Heart left ventricle (tissue), 16 donors: ENCODE results near the gene RPS16. TPM values are rescaled to one million over a fixed set of nuclear protein-coding genes. Genes with fewer than 3 reads are reported as not detected.

Experiments
- ATAC-seq, 4 donors: fragments of 200-7000 bp; cut with Tn5 transposase; one replicate each; pipeline ENCODE4 v1.9.1; 2020 to 2022; ENCODE audit warnings: moderate library complexity in 4 of 4, mild to moderate bottlenecking in 3 of 4, moderate number of reproducible peaks in 1 of 4
- DNase-seq, 5 donors: peaks; one replicate each; pipeline ENCODE4 v3.0.0-alpha.2; 2020
- H3K27ac ChIP-seq, 12 donors: fragments of 200-600 bp; sonication (generic) in 4 of 12; one replicate each; pipeline versions ENCODE4 v1.5.0 to v1.8.0; 2016 to 2022; ENCODE audit warnings: mild to moderate bottlenecking in 2 of 12
- H3K27me3 ChIP-seq, 9 donors: fragments of 200-600 bp; sonication (generic) in 2 of 9; one replicate each; pipeline versions ENCODE4 v1.5.1 to v1.8.0; 2016 to 2022; ENCODE audit warnings: mild to moderate bottlenecking in 3 of 9
- H3K36me3 ChIP-seq, 9 donors: fragments of 200-600 bp; sonication (generic) in 2 of 9; one replicate each; pipeline versions ENCODE4 v1.5.0 to v1.8.0; 2018 to 2022; ENCODE audit warnings: mild to moderate bottlenecking in 2 of 9
- H3K4me1 ChIP-seq, 12 donors: fragments of 200-600 bp; sonication (generic) in 4 of 12; one replicate each; pipeline versions ENCODE4 v1.5.0 to v1.8.0; 2016 to 2022; ENCODE audit warnings: mild to moderate bottlenecking in 3 of 12
- H3K4me3 ChIP-seq, 12 donors: fragments of 200-600 bp; sonication (generic) in 4 of 12; one replicate each; pipeline versions ENCODE4 v1.5.0 to v1.8.0; 2017 to 2022; ENCODE audit warnings: mild to moderate bottlenecking in 9 of 12, moderate library complexity in 4 of 12
- H3K9me3 ChIP-seq, 12 donors: fragments of 200-600 bp; sonication (generic) in 4 of 12; one replicate each; pipeline versions ENCODE4 v1.5.0 to v1.8.0; 2016 to 2022; ENCODE audit warnings: mild to moderate bottlenecking in 1 of 12
- POLR2A ChIP-seq, 2 donors: fragments of 450-650 bp; IDR thresholded peaks; one replicate each; pipeline ENCODE4 v1.6.1; 2017; ENCODE audit warnings: antibody characterized with exemption in 2 of 2, mild to moderate bottlenecking in 2 of 2, moderate library complexity in 2 of 2
- WGBS, 4 donors: extraction: QIAGEN DNeasy Blood & Tissue Kit in 2 of 4; methylation state at CpG; one replicate each; pipeline versions ENCODE4 v1.1.5 to v1.1.7; 2013 to 2018; 5-methylcytosine and 5-hydroxymethylcytosine counted together
- intact Hi-C, 10 donors: fragments of 100-400 bp; cut with DNase I; formaldehyde crosslinking; loops; one replicate each; pipeline versions ENCODE4 v1.11.1 to v1.14.2; 2022
- polyA plus RNA-seq, 2 donors: library from polyadenylated mRNA; stranded (reverse); fragments of 200-250 nt; gene quantifications; one replicate each; pipeline ENCODE4 v1.2.3, GENCODE V29; 2013
- total RNA-seq, 9 donors: library from RNA; depleted of rRNA in 2 of 9; stranded (reverse); fragments of >200 nt in 2 of 9; fragmentation: NEBNext Ultra II Directional in 3 of 9; extraction: Animal tissue kit (Norgen Biotek cat#: 25700) in 3 of 9; gene quantifications; one replicate each; pipeline versions ENCODE4 v1.1.0 to v1.2.4, GENCODE V29; 2016 to 2023
- TF ChIP-seq, protein P1 (sequence below), 12 donors: fragments of 200-600 bp; sonication (generic) in 4 of 12; IDR thresholded peaks; one replicate each; pipeline versions ENCODE4 v1.5.0 to v1.8.0; 2018 to 2022; ENCODE audit warnings: antibody characterized with exemption in 12 of 12, mild to moderate bottlenecking in 5 of 12
- donor health status: ischemic (EF 13 %, LVEDD 7.1; RV severe dilation, severe dysfunction).
- donor health status: healthy with polysubstance abuse.
- donor health status: DM: no; HTN: yes; CAD: no.
- donor health status: DM: no; HTN: no; CAD: no.
- donor health status: ischemic (EF 25% LVEDD 6.9; RV normal size, moderate dysfunction).
- donor health status: ischemic (EF 25% LVEDD 5.7; RV mildly dilated, moderate dysfunction).
- donor health status: healthy.
- donor health status: DM: yes; HTN: yes; CAD: no.
- donor health status: ischemic (EF 35%, LVEDD 5.7; RV mildly dilated, moderate dysfunction).
- donor health status: nonischemic (EF 11% LVEDD 7.7; RV severe dilation, severe dysfunction).
- donor health status: DM: yes; HTN: yes; CAD: no.
- donor health status: PGD.
- donor health status: ischemic (EF 29% LVEDD 5.4; RV normal size, mild dysfunction).
- donor health status: nonischemic (EF 23%, LVEDD 6.1; RV moderate dilation, normal function).

Gene RPS16
- total and polyA plus RNA-seq, 11 donors: 617 to 2,656 (median 1,374) TPM

DNA sequence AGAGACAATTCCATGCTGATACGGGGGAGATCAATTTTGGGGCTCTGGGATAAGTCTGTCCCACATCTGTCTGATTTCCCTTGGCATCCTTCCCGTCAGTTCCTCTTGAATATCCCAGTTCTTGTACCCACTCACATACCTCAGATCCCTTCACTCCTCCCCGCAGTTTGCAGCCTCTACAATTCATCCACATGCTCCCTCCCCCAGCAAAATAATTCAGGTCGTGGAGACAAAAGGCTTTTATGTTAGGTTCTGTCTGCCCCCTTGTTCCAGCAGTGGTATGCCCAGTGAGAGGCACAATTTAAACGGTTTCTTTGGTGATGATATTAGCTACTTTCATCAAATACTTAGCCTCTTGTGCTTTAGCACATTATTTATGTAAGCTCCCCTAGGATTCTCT is 9.6 kb downstream of the RPS16 start:
- TF ChIP-seq, protein P1, sequence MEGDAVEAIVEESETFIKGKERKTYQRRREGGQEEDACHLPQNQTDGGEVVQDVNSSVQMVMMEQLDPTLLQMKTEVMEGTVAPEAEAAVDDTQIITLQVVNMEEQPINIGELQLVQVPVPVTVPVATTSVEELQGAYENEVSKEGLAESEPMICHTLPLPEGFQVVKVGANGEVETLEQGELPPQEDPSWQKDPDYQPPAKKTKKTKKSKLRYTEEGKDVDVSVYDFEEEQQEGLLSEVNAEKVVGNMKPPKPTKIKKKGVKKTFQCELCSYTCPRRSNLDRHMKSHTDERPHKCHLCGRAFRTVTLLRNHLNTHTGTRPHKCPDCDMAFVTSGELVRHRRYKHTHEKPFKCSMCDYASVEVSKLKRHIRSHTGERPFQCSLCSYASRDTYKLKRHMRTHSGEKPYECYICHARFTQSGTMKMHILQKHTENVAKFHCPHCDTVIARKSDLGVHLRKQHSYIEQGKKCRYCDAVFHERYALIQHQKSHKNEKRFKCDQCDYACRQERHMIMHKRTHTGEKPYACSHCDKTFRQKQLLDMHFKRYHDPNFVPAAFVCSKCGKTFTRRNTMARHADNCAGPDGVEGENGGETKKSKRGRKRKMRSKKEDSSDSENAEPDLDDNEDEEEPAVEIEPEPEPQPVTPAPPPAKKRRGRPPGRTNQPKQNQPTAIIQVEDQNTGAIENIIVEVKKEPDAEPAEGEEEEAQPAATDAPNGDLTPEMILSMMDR (IDR thresholded peaks at IDR 0.05): no peak
- no peak for TF ChIP-seq POLR2A (IDR thresholded peaks at IDR 0.05)
- 67 to 77% (median 70%) methylated on average over 5 of the region's 5 CpGs for WGBS, 4 donors
- ATAC-seq (no peak), DNase-seq (no peak)
- Histone ChIP-seq H3K4me1 (peaks cover 9 to 24% (median 17%) of the 10 kb centered on the region in 12 donors), H3K27ac (no peak overlapping the region), H3K9me3 (no peaks in the 10 kb centered on the region), H3K4me3 (no peak overlapping the region), H3K27me3 (no peaks in the 10 kb centered on the region), H3K36me3 (peaks cover 0 to 38% (median 20%) of the 10 kb centered on the region in 9 donors)
- intact Hi-C loops: no loop called here

DNA sequence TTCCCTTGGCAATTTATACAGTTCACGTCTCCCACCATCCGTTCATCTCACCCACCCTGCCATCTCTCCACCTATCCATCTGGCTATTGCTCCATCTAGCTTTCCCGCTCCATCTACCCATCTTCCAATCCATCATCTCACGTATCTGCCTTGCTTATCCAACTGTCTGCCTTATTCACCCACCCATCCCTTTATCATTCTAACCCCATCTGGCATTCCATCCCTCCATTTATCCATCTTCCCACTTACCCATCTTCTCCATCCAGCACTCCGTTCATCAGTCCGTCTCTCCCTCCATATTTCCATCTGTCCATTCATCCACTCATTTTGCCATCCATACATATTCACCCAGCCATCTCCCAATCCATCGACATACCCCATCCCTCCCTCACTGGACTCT is 10.0 kb downstream of the RPS16 start:
- no peak for ATAC-seq
- DNase-seq: no peak
- intact Hi-C loops: no loop called here
- Histone ChIP-seq H3K27ac (no peak overlapping the region), H3K27me3 (no peaks in the 10 kb centered on the region), H3K4me3 (no peak overlapping the region), H3K9me3 (no peaks in the 10 kb centered on the region), H3K36me3 (peaks cover 0 to 42% (median 22%) of the 10 kb centered on the region in 9 donors), H3K4me1 (peaks cover 9 to 22% (median 17%) of the 10 kb centered on the region in 12 donors)
- 85 to 95% (median 90%) methylated on average over 7 of the region's 7 CpGs for WGBS, 4 donors
- TF ChIP-seq POLR2A (IDR thresholded peaks at IDR 0.05): no peak
- TF ChIP-seq, protein P1 (IDR thresholded peaks at IDR 0.05): no peak

DNA sequence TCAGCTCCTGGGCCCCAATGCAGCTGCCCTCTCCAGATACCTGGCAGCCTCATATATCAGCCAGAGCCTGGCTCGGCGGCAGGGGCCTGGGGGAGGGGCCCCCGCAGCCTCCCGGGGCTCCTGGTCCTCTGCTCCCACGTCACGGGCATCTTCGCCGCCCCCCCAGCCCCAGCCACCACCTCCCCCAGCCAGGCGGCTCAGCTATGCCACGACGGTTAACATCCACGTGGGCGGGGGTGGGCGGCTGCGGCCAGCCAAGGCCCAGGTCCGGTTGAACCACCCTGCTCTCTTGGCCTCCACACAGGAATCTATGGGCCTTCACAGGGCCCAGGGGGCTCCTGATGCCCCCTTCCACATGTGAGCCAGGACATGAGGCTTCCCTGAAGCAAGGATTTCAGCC is 10.8 kb downstream of the RPS16 start:
- intact Hi-C loops: no loop called here
- no peak for TF ChIP-seq POLR2A (IDR thresholded peaks at IDR 0.05)
- TF ChIP-seq, protein P1 (IDR thresholded peaks at IDR 0.05): no peak
- H3K9me3 ChIP-seq: no peaks in the 10 kb centered on the region
- H3K27me3 ChIP-seq: no peaks in the 10 kb centered on the region
- H3K27ac ChIP-seq: no peak overlapping the region
- WGBS, 4 donors: 78 to 86% (median 82%) methylated on average over 15 to 16 of the region's 16 CpGs
- H3K4me1 ChIP-seq: peaks cover 9 to 21% (median 15%) of the 10 kb centered on the region in 12 donors
- ATAC-seq (no peak), DNase-seq (peak in 1 of 5 donors; percentile 49)
- H3K4me3 ChIP-seq: no peak overlapping the region
- H3K36me3 ChIP-seq: peaks cover 0 to 50% (median 30%) of the 10 kb centered on the region in 9 donors

DNA sequence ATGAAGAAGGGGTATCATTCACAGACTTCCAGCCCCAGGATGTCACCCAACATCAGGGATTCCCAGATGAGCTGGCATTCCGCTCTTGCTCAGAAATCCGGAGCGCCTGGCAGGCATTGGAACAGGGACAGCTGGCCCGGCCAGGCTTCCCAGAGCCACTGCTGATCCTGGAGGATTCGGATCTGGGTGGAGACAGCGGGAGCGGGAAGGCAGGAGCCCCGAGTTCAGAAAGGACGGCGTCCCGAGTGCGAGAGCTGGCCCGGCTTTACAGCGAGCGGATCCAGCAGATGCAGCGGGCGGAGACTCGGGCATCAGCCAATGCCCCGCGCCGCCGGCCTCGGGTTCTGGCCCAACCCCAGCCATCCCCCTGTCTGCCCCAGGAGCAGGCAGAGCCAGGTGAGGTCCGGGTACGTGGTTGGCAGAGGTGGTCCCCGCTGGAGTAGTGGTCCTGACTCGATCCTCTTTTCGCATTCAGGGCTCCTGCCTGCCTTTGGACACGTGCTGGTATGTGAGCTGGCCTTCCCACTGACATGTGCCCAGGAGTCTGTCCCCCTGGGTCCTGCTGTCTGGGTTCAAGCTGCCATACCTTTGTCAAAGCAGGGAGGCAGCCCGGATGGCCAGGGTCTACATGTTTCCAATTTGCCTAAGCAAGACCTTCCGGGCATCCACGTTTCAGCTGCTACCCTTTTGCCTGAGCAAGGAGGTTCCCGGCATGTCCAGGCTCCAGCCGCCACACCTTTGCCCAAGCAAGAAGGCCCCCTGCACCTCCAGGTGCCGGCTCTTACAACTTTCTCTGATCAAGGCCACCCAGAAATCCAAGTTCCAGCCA is 12.3 kb downstream of the RPS16 start:
- DNase-seq: peak in 1 of 5 donors; percentile 53
- intact Hi-C loops: no loop called here
- no peaks in the 10 kb centered on the region for H3K9me3 ChIP-seq
- no peak for TF ChIP-seq POLR2A (IDR thresholded peaks at IDR 0.05)
- TF ChIP-seq, protein P1 (IDR thresholded peaks at IDR 0.05): no peak
- H3K27ac ChIP-seq: no peak overlapping the region
- ATAC-seq: no peak
- 88 to 90% (median 89%) methylated on average over 22 to 35 of the region's 35 CpGs for WGBS, 4 donors
- H3K27me3 ChIP-seq: no peaks in the 10 kb centered on the region
- H3K4me3 ChIP-seq: no peak overlapping the region
- peaks cover 0 to 65% (median 44%) of the 10 kb centered on the region in 9 donors for H3K36me3 ChIP-seq
- H3K4me1 ChIP-seq: peaks cover 1 to 10% (median 6%) of the 10 kb centered on the region in 12 donors
